Trophoblast cell (in vitro differentiated cells and primary cell): ENCODE measurements around the gene TMEM171.

Experiments used
- DNase-seq, 2 donors: peaks; one replicate each; pipeline ENCODE4 v3.0.0-alpha.2; 2016
- H2AFZ ChIP-seq: 2 replicates; pipeline ENCODE4 v1.6.1; 2013; ENCODE audit warnings: low read length, moderate library complexity, mild to moderate bottlenecking; ENCODE audit not compliant: insufficient read depth, poor library complexity
- H2AK5ac ChIP-seq: 2 replicates; pipeline ENCODE4 v1.6.1; 2013; ENCODE audit warnings: mild to moderate bottlenecking, low read length
- H2BK120ac ChIP-seq: 2 replicates; pipeline ENCODE4 v1.6.1; 2013; ENCODE audit warnings: low read length, mild to moderate bottlenecking, moderate library complexity; ENCODE audit not compliant: insufficient read depth, poor library complexity
- H2BK12ac ChIP-seq: 2 replicates; pipeline ENCODE4 v1.6.1; 2013; ENCODE audit warnings: mild to moderate bottlenecking, low read length, moderate library complexity
- H2BK5ac ChIP-seq: 2 replicates; pipeline ENCODE4 v1.6.1; 2013; ENCODE audit warnings: low read length, low read depth, moderate library complexity, mild to moderate bottlenecking; ENCODE audit not compliant: poor library complexity
- H3K14ac ChIP-seq: 2 replicates; pipeline ENCODE4 v1.6.1; 2013; ENCODE audit warnings: mild to moderate bottlenecking, low read length
- H3K18ac ChIP-seq: 2 replicates; pipeline ENCODE4 v1.6.1; 2013; ENCODE audit warnings: mild to moderate bottlenecking, low read length
- H3K23ac ChIP-seq: 2 replicates; pipeline ENCODE4 v1.6.1; 2013; ENCODE audit warnings: low read length
- H3K27ac ChIP-seq: 2 replicates; pipeline ENCODE4 v1.5.1; 2013; ENCODE audit warnings: low read depth, mild to moderate bottlenecking, inconsistent platforms, low read length, moderate library complexity
- H3K27me3 ChIP-seq: 2 replicates; pipeline ENCODE4 v1.6.1; 2013; ENCODE audit warnings: inconsistent platforms, mild to moderate bottlenecking, low read length, moderate library complexity; ENCODE audit not compliant: insufficient read depth
- H3K36me3 ChIP-seq, 2 experiments: 1 replicate in 1 of 2; 2 replicates in 1 of 2; pipeline ENCODE4 v1.6.1; 2013; ENCODE audit warnings: low read length in 2 of 2, mild to moderate bottlenecking in 2 of 2, moderate library complexity in 1 of 2; ENCODE audit not compliant: insufficient read depth in 2 of 2, control insufficient read depth in 1 of 2
- H3K4ac ChIP-seq: 2 replicates; pipeline ENCODE4 v1.6.1; 2013; ENCODE audit warnings: low read depth, mild to moderate bottlenecking, low read length, moderate library complexity
- H3K4me1 ChIP-seq, 2 experiments: 1 replicate in 1 of 2; 2 replicates in 1 of 2; pipeline ENCODE4 v1.6.1; 2013; ENCODE audit warnings: low read length in 2 of 2, mild to moderate bottlenecking in 2 of 2, moderate library complexity in 1 of 2; ENCODE audit not compliant: insufficient read depth in 2 of 2, control insufficient read depth in 1 of 2
- H3K4me2 ChIP-seq: 2 replicates; pipeline ENCODE4 v1.6.1; 2013; ENCODE audit warnings: inconsistent platforms, mild to moderate bottlenecking, low read length, moderate library complexity
- H3K4me3 ChIP-seq: 2 replicates; pipeline ENCODE4 v1.5.1; 2013; ENCODE audit warnings: mild to moderate bottlenecking, low read depth, low read length, inconsistent platforms
- H3K79me1 ChIP-seq: one replicate; pipeline ENCODE4 v1.6.1; 2013; ENCODE audit warnings: low read length
- H3K79me2 ChIP-seq: 2 replicates; pipeline ENCODE4 v1.6.1; 2013; ENCODE audit warnings: low read length, mild to moderate bottlenecking; ENCODE audit not compliant: control insufficient read depth, insufficient read depth, poor library complexity
- H3K9ac ChIP-seq: 2 replicates; pipeline ENCODE4 v1.6.1; 2013; ENCODE audit warnings: mild to moderate bottlenecking, low read length
- H3K9me3 ChIP-seq: 2 replicates; pipeline ENCODE4 v1.6.1; 2013; ENCODE audit warnings: low read depth, mild to moderate bottlenecking, control low read depth, inconsistent platforms, low read length; ENCODE audit not compliant: insufficient read depth
- H4K12ac ChIP-seq: 2 replicates; pipeline ENCODE4 v1.6.1; 2013; ENCODE audit warnings: low read depth, mild to moderate bottlenecking, low read length, moderate library complexity
- H4K8ac ChIP-seq: 2 replicates; pipeline ENCODE4 v1.6.1; 2013; ENCODE audit warnings: low read depth, mild to moderate bottlenecking, low read length, moderate library complexity
- H4K91ac ChIP-seq: one replicate; pipeline ENCODE4 v1.6.1; 2013; ENCODE audit warnings: low read depth, mild to moderate bottlenecking, low read length, moderate library complexity
- WGBS: extraction: QIAGEN DNeasy Blood & Tissue Kit; methylation state at CpG from one replicate; pipeline ENCODE4 v1.1.7; 2013; ENCODE audit warnings: missing lambda C conversion rate; ENCODE audit not compliant: insufficient read length, insufficient coverage; ENCODE audit errors: extremely low coverage; 5-methylcytosine and 5-hydroxymethylcytosine counted together

The TMEM171 gene

DNA sequence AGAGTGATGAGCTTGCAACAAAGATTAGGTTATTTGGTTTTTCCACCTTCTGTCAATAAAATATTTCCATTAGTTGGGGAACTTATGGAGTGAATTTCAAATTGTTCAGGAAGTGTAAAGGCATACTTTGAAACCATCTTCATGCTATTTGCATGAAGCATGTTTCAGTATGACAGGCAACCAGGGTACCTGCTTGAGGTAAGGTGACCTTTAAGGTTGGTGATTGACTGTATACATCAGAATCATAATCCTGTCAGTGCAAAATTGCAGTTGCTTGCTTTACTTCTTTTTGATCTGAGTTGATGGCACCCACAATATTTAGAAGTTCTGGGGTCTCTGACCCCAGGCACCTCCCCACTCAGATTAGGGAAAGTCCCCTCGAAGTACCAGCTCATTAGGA is 26.0 kb upstream of the TMEM171 start:
- no peak overlapping the region for H3K18ac ChIP-seq
- no CpG with 5 or more reads among the region's 1 CpG for WGBS

GRCh38 chr5:73095564-73096238 is 24.7 kb upstream of the TMEM171 start:
- H3K4me3 ChIP-seq = no peak overlapping the region
- no peaks in the 10 kb centered on the region for H3K9me3 ChIP-seq
- H3K23ac ChIP-seq = no peak overlapping the region
- WGBS = no CpG with 5 or more reads among the region's 6 CpGs
- no peak overlapping the region for H2BK120ac ChIP-seq
- H3K9ac ChIP-seq = no peak overlapping the region
- H2BK12ac ChIP-seq = no peak overlapping the region
- H2AFZ ChIP-seq = no peak overlapping the region
- no peak overlapping the region for H3K4me2 ChIP-seq
- DNase-seq = no peak
- H3K14ac ChIP-seq = no peak overlapping the region
- no peak overlapping the region for H2AK5ac ChIP-seq
- peaks cover 2 to 3% of the 10 kb centered on the region in 2 experiments for H3K36me3 ChIP-seq
- no peaks in the 10 kb centered on the region for H3K79me2 ChIP-seq
- H3K4me1 ChIP-seq = no peaks in the 10 kb centered on the region
- no peak overlapping the region for H4K91ac ChIP-seq
- no peak overlapping the region for H2BK5ac ChIP-seq
- H4K12ac ChIP-seq = no peak overlapping the region
- no peak overlapping the region for H3K4ac ChIP-seq
- no peak overlapping the region for H3K18ac ChIP-seq
- no peak overlapping the region for H3K27ac ChIP-seq
- H3K79me1 ChIP-seq = no peaks in the 10 kb centered on the region
- no peaks in the 10 kb centered on the region for H3K27me3 ChIP-seq
- no peak overlapping the region for H4K8ac ChIP-seq

More for the DNA sequence above, 26.0 kb upstream of the TMEM171 start:
- no peak overlapping the region for H4K91ac ChIP-seq
- H3K23ac ChIP-seq = no peak overlapping the region
- H3K4me2 ChIP-seq = no peak overlapping the region
- no peak overlapping the region for H3K9ac ChIP-seq
- H3K14ac ChIP-seq = no peak overlapping the region
- H3K9me3 ChIP-seq = no peaks in the 10 kb centered on the region
- H2BK12ac ChIP-seq = no peak overlapping the region
- no peak overlapping the region for H3K4me3 ChIP-seq
- no peaks in the 10 kb centered on the region for H3K79me2 ChIP-seq
- H2BK5ac ChIP-seq = no peak overlapping the region
- no peak overlapping the region for H4K12ac ChIP-seq
- no peaks in the 10 kb centered on the region for H3K27me3 ChIP-seq
- peaks cover 2 to 3% of the 10 kb centered on the region in 2 experiments for H3K36me3 ChIP-seq
- no peaks in the 10 kb centered on the region for H3K4me1 ChIP-seq
- no peak for DNase-seq
- H3K4ac ChIP-seq = no peak overlapping the region
- no peak overlapping the region for H2AFZ ChIP-seq
- no peak overlapping the region for H2BK120ac ChIP-seq
- no peak overlapping the region for H2AK5ac ChIP-seq
- H3K27ac ChIP-seq = no peak overlapping the region
- no peak overlapping the region for H4K8ac ChIP-seq
- H3K79me1 ChIP-seq = no peaks in the 10 kb centered on the region

- H4K8ac ChIP-seq = no peak overlapping the region
- H3K14ac ChIP-seq = no peak overlapping the region
- H2AFZ ChIP-seq = no peak overlapping the region
- no peaks in the 10 kb centered on the region for H3K4me1 ChIP-seq
- no peak overlapping the region for H3K4ac ChIP-seq
- H3K4me2 ChIP-seq = no peak overlapping the region
- no peaks in the 10 kb centered on the region for H3K27me3 ChIP-seq
- no peak overlapping the region for H4K91ac ChIP-seq
- H3K79me2 ChIP-seq = no peaks in the 10 kb centered on the region
- H3K27ac ChIP-seq = no peak overlapping the region
- no peak for DNase-seq
- no peak overlapping the region for H2BK5ac ChIP-seq
- no peak overlapping the region for H2AK5ac ChIP-seq
- no peaks in the 10 kb centered on the region for H3K79me1 ChIP-seq
- H3K9ac ChIP-seq = no peak overlapping the region
- no peaks in the 10 kb centered on the region for H3K9me3 ChIP-seq
- H2BK12ac ChIP-seq = no peak overlapping the region
- no peak overlapping the region for H3K23ac ChIP-seq
- no CpG with 5 or more reads among the region's 1 CpG for WGBS
- H2BK120ac ChIP-seq = no peak overlapping the region
- H3K36me3 ChIP-seq = peaks cover 0 to 3% of the 10 kb centered on the region in 2 experiments
- no peak overlapping the region for H3K18ac ChIP-seq
- no peak overlapping the region for H3K4me3 ChIP-seq
- no peak overlapping the region for H4K12ac ChIP-seq
These were observed 24.2 kb upstream of the TMEM171 start for GRCh38 chr5:73096239-73096575.

DNA sequence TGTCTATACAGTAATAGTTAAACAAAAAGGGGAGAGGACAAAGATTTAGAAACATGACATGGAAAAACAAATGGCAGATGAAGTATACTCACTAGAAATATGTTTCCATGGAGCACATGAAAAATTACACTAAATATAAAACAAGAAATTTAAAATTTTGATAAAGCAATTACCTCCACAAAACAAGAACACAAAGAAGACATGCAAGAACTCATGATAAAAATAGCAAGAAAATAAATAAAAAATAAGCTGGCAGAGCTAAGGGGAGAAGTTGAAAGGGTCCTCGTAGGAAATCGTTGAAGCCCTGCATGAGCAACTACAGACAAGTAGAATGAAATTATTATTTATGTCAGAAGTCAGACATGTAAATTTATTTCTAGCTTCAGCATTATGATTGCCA is 22.6 kb upstream of the TMEM171 start:
- Histone ChIP-seq H3K14ac (no peak overlapping the region), H4K91ac (no peak overlapping the region), H3K4me2 (no peak overlapping the region), H2BK12ac (no peak overlapping the region), H3K4ac (no peak overlapping the region), H2BK5ac (no peak overlapping the region), H3K9ac (no peak overlapping the region), H3K18ac (no peak overlapping the region), H3K27me3 (no peaks in the 10 kb centered on the region), H3K79me1 (no peaks in the 10 kb centered on the region), H4K8ac (no peak overlapping the region), H3K4me1 (no peaks in the 10 kb centered on the region), H3K79me2 (no peaks in the 10 kb centered on the region), H3K4me3 (no peak overlapping the region), H2AK5ac (no peak overlapping the region), H3K9me3 (no peaks in the 10 kb centered on the region), H3K27ac (no peak overlapping the region), H4K12ac (no peak overlapping the region), H3K23ac (no peak overlapping the region), H3K36me3 (no peaks in the 10 kb centered on the region), H2BK120ac (no peak overlapping the region), H2AFZ (no peak overlapping the region)
- no peak for DNase-seq
- WGBS = no CpG with 5 or more reads among the region's 2 CpGs
